ENCODE results near the gene PDCL3. TPM values are rescaled to one million over a fixed set of nuclear protein-coding genes. Genes with fewer than 3 reads are reported as not detected.

The PDCL3 gene
- total and polyA plus RNA-seq, 2 experiments from 2014 or later, result 28.1 to 72.4 TPM

DNA sequence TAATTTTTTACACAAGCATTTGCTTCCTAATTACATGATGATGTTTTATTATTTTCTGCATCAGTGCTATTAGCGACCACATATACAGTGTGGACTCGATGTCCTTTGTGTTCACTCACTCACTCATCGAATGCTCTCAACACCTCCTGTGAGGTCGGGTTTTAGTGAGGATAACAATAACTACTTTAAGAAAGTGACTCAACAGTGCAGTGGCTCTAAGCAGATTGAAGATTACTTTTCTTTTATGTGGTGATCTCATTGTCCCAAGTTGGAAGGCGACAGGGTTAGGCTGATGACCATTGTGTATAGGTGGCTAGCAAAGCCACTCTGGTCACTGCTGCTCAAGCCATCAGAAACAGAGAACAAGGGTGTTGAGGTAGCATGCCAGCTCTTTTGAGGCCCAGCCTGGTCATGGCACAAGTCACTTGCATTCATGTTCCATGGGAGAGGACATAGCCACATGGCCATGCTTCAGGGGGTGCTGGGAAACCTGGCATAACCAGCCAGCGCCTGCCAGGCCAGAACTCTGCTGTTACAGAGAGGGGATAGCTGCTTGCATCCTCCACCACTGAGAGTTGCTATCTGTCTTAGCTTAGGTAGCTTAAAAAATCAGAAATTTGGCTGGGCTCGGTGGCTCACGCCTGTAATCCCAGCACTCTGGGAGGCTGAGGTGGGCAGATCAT is 60.4 kb downstream of the PDCL3 start:
- Mint-ChIP-seq H3K9me3 (peaks cover 15% of the 10 kb centered on the region; the same call in 2 of the 3 replicates), H3K27me3 (ENCODE audit: insufficient read depth, low read depth, poor library complexity) (peaks cover 8% of the 10 kb centered on the region), H3K4me3 (no peak overlapping the region), H3K4me1 (no peaks in the 10 kb centered on the region), H3K27ac (no peak overlapping the region), H3K36me3 (ENCODE audit: low read depth) (0 out of 3 replicates have a peak, but pooled peaks cover 3% of the 10 kb centered on the region)
- no peaks in the 10 kb centered on the region for H3F3A ChIP-seq (replicated peaks; ENCODE audit: low read depth)
- no peaks in the 10 kb centered on the region for H3K27me3 ChIP-seq (ENCODE audit: insufficient read depth)
- H4K20me1 ChIP-seq (replicated peaks; ENCODE audit: insufficient read depth), result no peaks in the 10 kb centered on the region
- H3K9me2 ChIP-seq (ENCODE audit: insufficient read depth), result no peaks in the 10 kb centered on the region
- no peak overlapping the region for H3K4me3 ChIP-seq
- no peaks in the 10 kb centered on the region for H3K79me2 ChIP-seq (replicated peaks; ENCODE audit: insufficient read depth)
- ATAC-seq (no peak), DNase-seq (ENCODE audit: low spot score) (no peak)
- TF ChIP-seq CREB1 (CRISPR knock-in tag; IDR thresholded peaks at IDR 0.05; ENCODE audit: low read depth), result no peak
- TF ChIP-seq STAT1 (IDR thresholded peaks at IDR 0.05; ENCODE audit: unreplicated experiment), result no peak
- TF ChIP-seq, protein P1, sequence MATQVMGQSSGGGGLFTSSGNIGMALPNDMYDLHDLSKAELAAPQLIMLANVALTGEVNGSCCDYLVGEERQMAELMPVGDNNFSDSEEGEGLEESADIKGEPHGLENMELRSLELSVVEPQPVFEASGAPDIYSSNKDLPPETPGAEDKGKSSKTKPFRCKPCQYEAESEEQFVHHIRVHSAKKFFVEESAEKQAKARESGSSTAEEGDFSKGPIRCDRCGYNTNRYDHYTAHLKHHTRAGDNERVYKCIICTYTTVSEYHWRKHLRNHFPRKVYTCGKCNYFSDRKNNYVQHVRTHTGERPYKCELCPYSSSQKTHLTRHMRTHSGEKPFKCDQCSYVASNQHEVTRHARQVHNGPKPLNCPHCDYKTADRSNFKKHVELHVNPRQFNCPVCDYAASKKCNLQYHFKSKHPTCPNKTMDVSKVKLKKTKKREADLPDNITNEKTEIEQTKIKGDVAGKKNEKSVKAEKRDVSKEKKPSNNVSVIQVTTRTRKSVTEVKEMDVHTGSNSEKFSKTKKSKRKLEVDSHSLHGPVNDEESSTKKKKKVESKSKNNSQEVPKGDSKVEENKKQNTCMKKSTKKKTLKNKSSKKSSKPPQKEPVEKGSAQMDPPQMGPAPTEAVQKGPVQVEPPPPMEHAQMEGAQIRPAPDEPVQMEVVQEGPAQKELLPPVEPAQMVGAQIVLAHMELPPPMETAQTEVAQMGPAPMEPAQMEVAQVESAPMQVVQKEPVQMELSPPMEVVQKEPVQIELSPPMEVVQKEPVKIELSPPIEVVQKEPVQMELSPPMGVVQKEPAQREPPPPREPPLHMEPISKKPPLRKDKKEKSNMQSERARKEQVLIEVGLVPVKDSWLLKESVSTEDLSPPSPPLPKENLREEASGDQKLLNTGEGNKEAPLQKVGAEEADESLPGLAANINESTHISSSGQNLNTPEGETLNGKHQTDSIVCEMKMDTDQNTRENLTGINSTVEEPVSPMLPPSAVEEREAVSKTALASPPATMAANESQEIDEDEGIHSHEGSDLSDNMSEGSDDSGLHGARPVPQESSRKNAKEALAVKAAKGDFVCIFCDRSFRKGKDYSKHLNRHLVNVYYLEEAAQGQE (IDR thresholded peaks at IDR 0.05; ENCODE audit: unreplicated experiment), result no peak
- no peak for TF ChIP-seq NANOG (IDR thresholded peaks at IDR 0.05; ENCODE audit: borderline replicate concordance)
- TF ChIP-seq JUNB (IDR thresholded peaks at IDR 0.05; ENCODE audit: unreplicated experiment), result no peak
- no peak for TF ChIP-seq ZNF114 (CRISPR knock-in tag; IDR thresholded peaks at IDR 0.05)
- no peak for TF ChIP-seq EZH2phosphoT487 (IDR thresholded peaks at IDR 0.05; ENCODE audit: unreplicated experiment)
- TF ChIP-seq, protein P2, sequence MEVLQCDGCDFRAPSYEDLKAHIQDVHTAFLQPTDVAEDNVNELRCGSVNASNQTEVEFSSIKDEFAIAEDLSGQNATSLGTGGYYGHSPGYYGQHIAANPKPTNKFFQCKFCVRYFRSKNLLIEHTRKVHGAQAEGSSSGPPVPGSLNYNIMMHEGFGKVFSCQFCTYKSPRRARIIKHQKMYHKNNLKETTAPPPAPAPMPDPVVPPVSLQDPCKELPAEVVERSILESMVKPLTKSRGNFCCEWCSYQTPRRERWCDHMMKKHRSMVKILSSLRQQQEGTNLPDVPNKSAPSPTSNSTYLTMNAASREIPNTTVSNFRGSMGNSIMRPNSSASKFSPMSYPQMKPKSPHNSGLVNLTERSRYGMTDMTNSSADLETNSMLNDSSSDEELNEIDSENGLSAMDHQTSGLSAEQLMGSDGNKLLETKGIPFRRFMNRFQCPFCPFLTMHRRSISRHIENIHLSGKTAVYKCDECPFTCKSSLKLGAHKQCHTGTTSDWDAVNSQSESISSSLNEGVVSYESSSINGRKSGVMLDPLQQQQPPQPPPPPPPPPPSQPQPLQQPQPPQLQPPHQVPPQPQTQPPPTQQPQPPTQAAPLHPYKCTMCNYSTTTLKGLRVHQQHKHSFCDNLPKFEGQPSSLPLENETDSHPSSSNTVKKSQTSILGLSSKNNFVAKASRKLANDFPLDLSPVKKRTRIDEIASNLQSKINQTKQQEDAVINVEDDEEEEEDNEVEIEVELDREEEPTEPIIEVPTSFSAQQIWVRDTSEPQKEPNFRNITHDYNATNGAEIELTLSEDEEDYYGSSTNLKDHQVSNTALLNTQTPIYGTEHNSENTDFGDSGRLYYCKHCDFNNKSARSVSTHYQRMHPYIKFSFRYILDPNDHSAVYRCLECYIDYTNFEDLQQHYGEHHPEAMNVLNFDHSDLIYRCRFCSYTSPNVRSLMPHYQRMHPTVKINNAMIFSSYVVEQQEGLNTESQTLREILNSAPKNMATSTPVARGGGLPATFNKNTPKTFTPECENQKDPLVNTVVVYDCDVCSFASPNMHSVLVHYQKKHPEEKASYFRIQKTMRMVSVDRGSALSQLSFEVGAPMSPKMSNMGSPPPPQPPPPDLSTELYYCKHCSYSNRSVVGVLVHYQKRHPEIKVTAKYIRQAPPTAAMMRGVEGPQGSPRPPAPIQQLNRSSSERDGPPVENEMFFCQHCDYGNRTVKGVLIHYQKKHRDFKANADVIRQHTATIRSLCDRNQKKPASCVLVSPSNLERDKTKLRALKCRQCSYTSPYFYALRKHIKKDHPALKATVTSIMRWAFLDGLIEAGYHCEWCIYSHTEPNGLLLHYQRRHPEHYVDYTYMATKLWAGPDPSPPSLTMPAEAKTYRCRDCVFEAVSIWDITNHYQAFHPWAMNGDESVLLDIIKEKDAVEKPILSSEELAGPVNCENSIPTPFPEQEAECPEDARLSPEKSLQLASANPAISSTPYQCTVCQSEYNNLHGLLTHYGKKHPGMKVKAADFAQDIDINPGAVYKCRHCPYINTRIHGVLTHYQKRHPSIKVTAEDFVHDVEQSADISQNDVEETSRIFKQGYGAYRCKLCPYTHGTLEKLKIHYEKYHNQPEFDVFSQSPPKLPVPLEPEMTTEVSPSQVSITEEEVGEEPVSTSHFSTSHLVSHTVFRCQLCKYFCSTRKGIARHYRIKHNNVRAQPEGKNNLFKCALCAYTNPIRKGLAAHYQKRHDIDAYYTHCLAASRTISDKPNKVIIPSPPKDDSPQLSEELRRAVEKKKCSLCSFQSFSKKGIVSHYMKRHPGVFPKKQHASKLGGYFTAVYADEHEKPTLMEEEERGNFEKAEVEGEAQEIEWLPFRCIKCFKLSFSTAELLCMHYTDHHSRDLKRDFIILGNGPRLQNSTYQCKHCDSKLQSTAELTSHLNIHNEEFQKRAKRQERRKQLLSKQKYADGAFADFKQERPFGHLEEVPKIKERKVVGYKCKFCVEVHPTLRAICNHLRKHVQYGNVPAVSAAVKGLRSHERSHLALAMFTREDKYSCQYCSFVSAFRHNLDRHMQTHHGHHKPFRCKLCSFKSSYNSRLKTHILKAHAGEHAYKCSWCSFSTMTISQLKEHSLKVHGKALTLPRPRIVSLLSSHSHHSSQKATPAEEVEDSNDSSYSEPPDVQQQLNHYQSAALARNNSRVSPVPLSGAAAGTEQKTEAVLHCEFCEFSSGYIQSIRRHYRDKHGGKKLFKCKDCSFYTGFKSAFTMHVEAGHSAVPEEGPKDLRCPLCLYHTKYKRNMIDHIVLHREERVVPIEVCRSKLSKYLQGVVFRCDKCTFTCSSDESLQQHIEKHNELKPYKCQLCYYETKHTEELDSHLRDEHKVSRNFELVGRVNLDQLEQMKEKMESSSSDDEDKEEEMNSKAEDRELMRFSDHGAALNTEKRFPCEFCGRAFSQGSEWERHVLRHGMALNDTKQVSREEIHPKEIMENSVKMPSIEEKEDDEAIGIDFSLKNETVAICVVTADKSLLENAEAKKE (CRISPR knock-in tag; IDR thresholded peaks at IDR 0.05), result no peak
- TF ChIP-seq ZNF331 (CRISPR knock-in tag; IDR thresholded peaks at IDR 0.05; ENCODE audit: low read depth), result no peak
- TF ChIP-seq, protein P3, sequence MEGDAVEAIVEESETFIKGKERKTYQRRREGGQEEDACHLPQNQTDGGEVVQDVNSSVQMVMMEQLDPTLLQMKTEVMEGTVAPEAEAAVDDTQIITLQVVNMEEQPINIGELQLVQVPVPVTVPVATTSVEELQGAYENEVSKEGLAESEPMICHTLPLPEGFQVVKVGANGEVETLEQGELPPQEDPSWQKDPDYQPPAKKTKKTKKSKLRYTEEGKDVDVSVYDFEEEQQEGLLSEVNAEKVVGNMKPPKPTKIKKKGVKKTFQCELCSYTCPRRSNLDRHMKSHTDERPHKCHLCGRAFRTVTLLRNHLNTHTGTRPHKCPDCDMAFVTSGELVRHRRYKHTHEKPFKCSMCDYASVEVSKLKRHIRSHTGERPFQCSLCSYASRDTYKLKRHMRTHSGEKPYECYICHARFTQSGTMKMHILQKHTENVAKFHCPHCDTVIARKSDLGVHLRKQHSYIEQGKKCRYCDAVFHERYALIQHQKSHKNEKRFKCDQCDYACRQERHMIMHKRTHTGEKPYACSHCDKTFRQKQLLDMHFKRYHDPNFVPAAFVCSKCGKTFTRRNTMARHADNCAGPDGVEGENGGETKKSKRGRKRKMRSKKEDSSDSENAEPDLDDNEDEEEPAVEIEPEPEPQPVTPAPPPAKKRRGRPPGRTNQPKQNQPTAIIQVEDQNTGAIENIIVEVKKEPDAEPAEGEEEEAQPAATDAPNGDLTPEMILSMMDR (conservative IDR thresholded peaks at IDR 0.05; ENCODE audit: low read depth in 2 of 2), result no peak
- TF ChIP-seq, protein P4, sequence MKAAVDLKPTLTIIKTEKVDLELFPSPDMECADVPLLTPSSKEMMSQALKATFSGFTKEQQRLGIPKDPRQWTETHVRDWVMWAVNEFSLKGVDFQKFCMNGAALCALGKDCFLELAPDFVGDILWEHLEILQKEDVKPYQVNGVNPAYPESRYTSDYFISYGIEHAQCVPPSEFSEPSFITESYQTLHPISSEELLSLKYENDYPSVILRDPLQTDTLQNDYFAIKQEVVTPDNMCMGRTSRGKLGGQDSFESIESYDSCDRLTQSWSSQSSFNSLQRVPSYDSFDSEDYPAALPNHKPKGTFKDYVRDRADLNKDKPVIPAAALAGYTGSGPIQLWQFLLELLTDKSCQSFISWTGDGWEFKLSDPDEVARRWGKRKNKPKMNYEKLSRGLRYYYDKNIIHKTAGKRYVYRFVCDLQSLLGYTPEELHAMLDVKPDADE (IDR thresholded peaks at IDR 0.05), result no peak
- no peak for TF ChIP-seq EZH2 (IDR thresholded peaks at IDR 0.05; ENCODE audit: low read depth, unreplicated experiment)
- no peak for TF ChIP-seq POLR2AphosphoS5 (IDR thresholded peaks at IDR 0.05; ENCODE audit: low read depth)
- H3K36me3 ChIP-seq (ENCODE audit: insufficient read depth), result no peaks in the 10 kb centered on the region
- no peak overlapping the region for H2AFZ ChIP-seq
- H3K4me1 ChIP-seq (ENCODE audit: insufficient read depth), result no peaks in the 10 kb centered on the region
- no peak overlapping the region for H3K27ac ChIP-seq (ENCODE audit: low read depth)
- H3K4me2 ChIP-seq, result no peak overlapping the region
